Measurements from ENCODE around the gene SYTL2. TPM values are rescaled to one million over a fixed set of nuclear protein-coding genes. Genes with fewer than 3 reads are reported as not detected.

Gene SYTL2
- total RNA-seq, 4 donors from 2014 or later, result 140 to 1,280 (median 344) TPM

- in situ Hi-C loops (cut with MboI; ENCODE audit: low pct_ligation_motif_present in 1 of 4, low pct_unique_long_range_greater_than_20kb in 1 of 4, low sequenced_read_pairs in 3 of 4), result no loop called here
- TF ChIP-seq POLR2AphosphoS5 (IDR thresholded peaks at IDR 0.05), result no peak
- TF ChIP-seq, protein P1, sequence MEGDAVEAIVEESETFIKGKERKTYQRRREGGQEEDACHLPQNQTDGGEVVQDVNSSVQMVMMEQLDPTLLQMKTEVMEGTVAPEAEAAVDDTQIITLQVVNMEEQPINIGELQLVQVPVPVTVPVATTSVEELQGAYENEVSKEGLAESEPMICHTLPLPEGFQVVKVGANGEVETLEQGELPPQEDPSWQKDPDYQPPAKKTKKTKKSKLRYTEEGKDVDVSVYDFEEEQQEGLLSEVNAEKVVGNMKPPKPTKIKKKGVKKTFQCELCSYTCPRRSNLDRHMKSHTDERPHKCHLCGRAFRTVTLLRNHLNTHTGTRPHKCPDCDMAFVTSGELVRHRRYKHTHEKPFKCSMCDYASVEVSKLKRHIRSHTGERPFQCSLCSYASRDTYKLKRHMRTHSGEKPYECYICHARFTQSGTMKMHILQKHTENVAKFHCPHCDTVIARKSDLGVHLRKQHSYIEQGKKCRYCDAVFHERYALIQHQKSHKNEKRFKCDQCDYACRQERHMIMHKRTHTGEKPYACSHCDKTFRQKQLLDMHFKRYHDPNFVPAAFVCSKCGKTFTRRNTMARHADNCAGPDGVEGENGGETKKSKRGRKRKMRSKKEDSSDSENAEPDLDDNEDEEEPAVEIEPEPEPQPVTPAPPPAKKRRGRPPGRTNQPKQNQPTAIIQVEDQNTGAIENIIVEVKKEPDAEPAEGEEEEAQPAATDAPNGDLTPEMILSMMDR (IDR thresholded peaks at IDR 0.05), result no peak
- no peak for TF ChIP-seq EP300 (IDR thresholded peaks at IDR 0.05; ENCODE audit: low read depth)
- no peak for TF ChIP-seq POLR2A (IDR thresholded peaks at IDR 0.05)
- Histone ChIP-seq H3K27ac (no peak overlapping the region), H3K4me3 (no peak overlapping the region), H3K4me1 (peaks cover 0 to 2% (median 0%) of the 10 kb centered on the region in 4 donors), H3K36me3 (no peaks in the 10 kb centered on the region), H3K27me3 (no peaks in the 10 kb centered on the region), H3K9me3 (no peaks in the 10 kb centered on the region)
- DNase-seq, result no peak
- intact Hi-C loops (cut with DNase I; ENCODE audit: low total_unique reads), result no loop called here
Measured at GRCh38 chr11:85705800-85706199, 105.1 kb downstream of the SYTL2 start.

DNA sequence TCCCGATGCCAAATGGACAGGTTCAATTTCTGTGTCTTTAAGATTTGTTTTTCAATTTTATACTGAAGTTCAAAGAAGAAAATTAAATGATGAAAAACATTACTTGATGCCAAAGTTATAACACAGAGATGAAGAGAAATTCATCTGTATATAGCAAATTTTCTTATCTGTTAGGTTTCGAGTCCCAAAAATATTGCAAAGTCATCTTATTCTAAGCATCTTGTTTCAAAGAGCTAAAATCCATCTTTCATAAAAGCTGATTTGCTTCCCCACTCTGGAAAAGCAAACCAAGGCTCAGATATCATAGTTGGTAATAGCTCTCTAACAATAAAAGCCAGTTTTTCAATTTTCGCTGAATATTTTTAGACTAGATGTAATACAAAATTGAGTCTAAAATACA, 106.0 kb downstream of the SYTL2 start:
- WGBS, 2 donors (ENCODE audit: low coverage in 1 of 2), result 96 to 99% methylated on average over 3 of the region's 3 CpGs

DNA sequence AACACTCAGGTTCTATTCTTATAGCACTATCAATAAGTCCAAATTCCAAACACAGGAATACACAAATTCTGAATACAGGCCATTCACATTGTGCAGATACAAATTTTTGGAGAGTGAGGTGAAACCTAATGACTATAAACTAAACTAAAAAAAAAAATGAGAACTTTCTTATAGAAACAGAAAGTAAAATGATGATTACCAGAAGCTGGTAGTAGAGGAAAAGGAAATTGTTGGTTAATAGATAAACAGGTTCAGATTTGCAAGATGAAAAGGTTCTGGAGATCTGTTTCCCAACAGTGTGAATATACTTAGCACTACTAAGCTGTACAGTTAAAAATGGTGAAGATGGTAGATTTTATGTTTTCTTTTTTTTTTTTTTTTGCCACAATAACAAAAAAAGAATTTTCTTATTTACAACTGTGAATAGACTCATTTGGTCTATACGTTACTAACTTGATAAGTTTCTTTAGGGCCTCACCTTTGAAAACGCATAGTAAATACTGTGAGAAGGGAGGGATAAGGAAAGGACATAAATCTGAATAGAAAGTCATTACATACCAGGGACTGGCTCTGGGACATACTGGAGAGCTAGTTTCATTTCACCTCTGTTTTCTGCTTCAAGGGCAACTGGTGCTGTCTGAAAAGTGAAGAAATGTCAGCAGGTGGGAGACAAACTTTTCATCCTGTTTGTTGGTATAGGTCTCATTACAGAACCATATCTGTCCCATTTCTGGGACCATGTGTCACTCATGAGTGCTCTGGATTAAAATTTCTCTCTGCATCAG, 110.8 kb downstream of the SYTL2 start:
- Histone ChIP-seq H3K27ac (no peak overlapping the region), H3K4me1 (peaks cover 0 to 5% (median 0%) of the 10 kb centered on the region in 4 donors), H3K4me3 (no peak overlapping the region), H3K36me3 (no peaks in the 10 kb centered on the region), H3K9me3 (no peaks in the 10 kb centered on the region), H3K27me3 (no peaks in the 10 kb centered on the region)
- no peak for TF ChIP-seq POLR2A (IDR thresholded peaks at IDR 0.05)
- TF ChIP-seq POLR2AphosphoS5 (IDR thresholded peaks at IDR 0.05), result no peak
- TF ChIP-seq EP300 (IDR thresholded peaks at IDR 0.05; ENCODE audit: low read depth), result no peak
- TF ChIP-seq, protein P1 (IDR thresholded peaks at IDR 0.05), result no peak
- intact Hi-C loops (cut with DNase I; ENCODE audit: low total_unique reads) (no loop called here), in situ Hi-C loops (cut with MboI; ENCODE audit: low pct_ligation_motif_present in 1 of 4, low pct_unique_long_range_greater_than_20kb in 1 of 4, low sequenced_read_pairs in 3 of 4) (no loop called here)
- WGBS, 2 donors (ENCODE audit: low coverage in 1 of 2), result 23 to 40% methylated on average over 2 of the region's 2 CpGs
- no peak for DNase-seq

More for the DNA sequence above, 106.0 kb downstream of the SYTL2 start:
- no peaks in the 10 kb centered on the region for H3K27me3 ChIP-seq
- in situ Hi-C loops (cut with MboI; ENCODE audit: low pct_ligation_motif_present in 1 of 4, low pct_unique_long_range_greater_than_20kb in 1 of 4, low sequenced_read_pairs in 3 of 4), result no loop called here
- H3K36me3 ChIP-seq, result no peaks in the 10 kb centered on the region
- TF ChIP-seq EP300 (IDR thresholded peaks at IDR 0.05; ENCODE audit: low read depth) (no peak), POLR2A (IDR thresholded peaks at IDR 0.05) (no peak), POLR2AphosphoS5 (IDR thresholded peaks at IDR 0.05) (no peak)
- TF ChIP-seq, protein P1 (IDR thresholded peaks at IDR 0.05), result no peak
- H3K4me1 ChIP-seq, result peaks cover 0 to 3% (median 0%) of the 10 kb centered on the region in 4 donors
- no peaks in the 10 kb centered on the region for H3K9me3 ChIP-seq
- H3K27ac ChIP-seq, result no peak overlapping the region
- no peak for DNase-seq
- no peak overlapping the region for H3K4me3 ChIP-seq
- intact Hi-C loops (cut with DNase I; ENCODE audit: low total_unique reads), result no loop called here

DNA sequence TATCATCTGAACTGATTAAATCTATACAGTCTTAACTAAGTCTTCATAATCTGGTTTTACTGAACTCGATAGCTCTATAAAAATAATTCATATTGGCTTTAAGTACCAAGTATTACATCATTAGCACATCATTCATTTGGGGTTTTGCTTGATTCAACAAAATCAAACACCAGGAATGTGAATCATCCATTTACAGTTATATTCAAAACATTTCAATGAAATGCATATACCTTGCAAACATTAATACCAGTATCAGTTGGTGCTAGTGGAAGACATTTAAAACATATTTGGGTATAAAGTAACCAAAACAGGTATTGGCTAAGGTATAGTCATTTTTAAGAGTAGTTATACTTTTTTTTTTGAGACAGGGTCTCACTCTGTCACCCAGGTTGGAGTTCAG, 112.7 kb downstream of the SYTL2 start:
- no peak for DNase-seq
- Histone ChIP-seq H3K27ac (no peak overlapping the region), H3K36me3 (no peaks in the 10 kb centered on the region), H3K4me1 (peaks cover 0 to 5% (median 0%) of the 10 kb centered on the region in 4 donors), H3K27me3 (no peaks in the 10 kb centered on the region), H3K4me3 (no peak overlapping the region), H3K9me3 (no peaks in the 10 kb centered on the region)
- 77 to 81% methylated on average over 1 of the region's 1 CpG for WGBS, 2 donors (ENCODE audit: low coverage in 1 of 2)
- intact Hi-C loops (cut with DNase I; ENCODE audit: low total_unique reads), result no loop called here
- in situ Hi-C loops (cut with MboI; ENCODE audit: low pct_ligation_motif_present in 1 of 4, low pct_unique_long_range_greater_than_20kb in 1 of 4, low sequenced_read_pairs in 3 of 4), result no loop called here
- TF ChIP-seq POLR2AphosphoS5 (IDR thresholded peaks at IDR 0.05) (no peak), EP300 (IDR thresholded peaks at IDR 0.05; ENCODE audit: low read depth) (no peak), POLR2A (IDR thresholded peaks at IDR 0.05) (no peak)
- TF ChIP-seq, protein P1 (IDR thresholded peaks at IDR 0.05), result no peak
